Body of pancreas (tissue), 4 donors: Measurements from ENCODE around the gene TUBB2B. TPM values are rescaled to one million over a fixed set of nuclear protein-coding genes. Genes with fewer than 3 reads are reported as not detected.

Experiments used
- ATAC-seq: fragments of 150-250 bp; one replicate; pipeline ENCODE4 v1.9.1; 2016
- DNase-seq, 4 donors: peaks; one replicate each; pipeline ENCODE4 v3.0.0-alpha.2; 2019
- H3K27ac ChIP-seq, 4 donors: fragments of 200-600 bp; sonication (generic); 1 replicate in 3 of 4; 2 replicates in 1 of 4; pipeline versions ENCODE4 v1.5.1 to v1.6.1; 2016 to 2019; ENCODE audit warnings: mild to moderate bottlenecking in 1 of 4, mixed read lengths in 1 of 4, moderate library complexity in 1 of 4
- H3K27me3 ChIP-seq, 2 donors: fragments of 200-600 bp; sonication (generic); one replicate each; pipeline ENCODE4 v1.6.0; 2016; ENCODE audit warnings: mild to moderate bottlenecking in 1 of 2
- H3K36me3 ChIP-seq, 2 donors: fragments of 200-600 bp; sonication (generic); replicated peaks in 1 of 2; 2 replicates each; pipeline ENCODE4 v1.5.1; 2016; ENCODE audit warnings: low read depth in 2 of 2; ENCODE audit not compliant: insufficient read depth in 1 of 2
- H3K4me1 ChIP-seq: fragments of 200-600 bp; sonication (generic); one replicate; pipeline ENCODE4 v1.6.0; 2016
- H3K4me3 ChIP-seq, 2 donors: fragments of 200-600 bp; sonication (generic); 1 replicate in 1 of 2; 2 replicates in 1 of 2; pipeline ENCODE4 v1.5.1; 2016 to 2019
- H3K9me3 ChIP-seq, 3 donors: fragments of 200-600 bp; sonication (generic); 1 replicate in 2 of 3; 2 replicates in 1 of 3; pipeline ENCODE4 v1.5.1; 2016
- POLR2A ChIP-seq, 3 donors: fragments of 450-650 bp; IDR thresholded peaks; one replicate each; pipeline ENCODE4 v1.6.1; 2016; ENCODE audit warnings: antibody characterized with exemption in 3 of 3, mild to moderate bottlenecking in 2 of 3
- WGBS, 2 donors: methylation state at CpG; one replicate each; pipeline ENCODE4 v1.1.5; 2017; 5-methylcytosine and 5-hydroxymethylcytosine counted together
- intact Hi-C: fragments of 100-400 bp; cut with DNase I; formaldehyde crosslinking; loops from one replicate; pipeline ENCODE4 v1.15.1; 2023
- total RNA-seq, 2 donors: library from RNA; depleted of rRNA; stranded (reverse); fragments of >200 nt; gene quantifications; one replicate each; pipeline ENCODE4 v1.1.0, GENCODE V29; 2016
- TF ChIP-seq, protein P1 (sequence below), 7 experiments: fragments of 450-650 bp in 4 of 7; fragments of 200-600 bp in 3 of 7; sonication (generic) in 3 of 7; IDR thresholded peaks; one replicate each; pipeline ENCODE4 v1.5.1; 2016 to 2019; ENCODE audit warnings: antibody characterized with exemption in 7 of 7

Gene TUBB2B
- total RNA-seq, 2 donors from 2014 or later: 1.3 to 10.6 TPM

DNA sequence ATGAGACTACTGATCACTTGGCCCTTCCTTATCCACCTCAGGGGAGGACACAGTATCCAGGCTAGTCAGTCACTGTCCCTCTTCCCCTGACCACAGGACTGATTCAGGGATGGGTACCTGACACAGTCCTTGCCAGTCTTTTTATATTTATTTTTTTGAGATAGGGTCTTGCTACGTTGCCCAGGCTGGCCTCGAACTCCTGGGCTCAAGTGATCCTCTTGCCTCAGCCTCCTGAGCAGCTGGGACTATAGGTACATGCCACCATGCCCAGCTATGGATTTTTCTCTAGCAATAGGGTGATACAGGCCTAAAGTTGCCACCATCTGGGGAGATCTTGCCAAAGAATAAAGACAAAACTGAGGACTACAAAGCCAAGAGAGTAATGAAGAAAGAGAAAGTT lies 10.2 kb downstream of the TUBB2B start:
- DNase-seq (no peak), ATAC-seq (no peak)
- Histone ChIP-seq H3K4me3 (no peak overlapping the region), H3K9me3 (no peaks in the 10 kb centered on the region), H3K27ac (no peak overlapping the region), H3K4me1 (no peaks in the 10 kb centered on the region), H3K36me3 (no peaks in the 10 kb centered on the region), H3K27me3 (no peaks in the 10 kb centered on the region)
- 82% methylated on average over 2 of the region's 2 CpGs for whole genome bisulfite sequencing, 2 donors
- no peak for TF ChIP-seq POLR2A (IDR thresholded peaks at IDR 0.05)
- TF ChIP-seq, protein P1, sequence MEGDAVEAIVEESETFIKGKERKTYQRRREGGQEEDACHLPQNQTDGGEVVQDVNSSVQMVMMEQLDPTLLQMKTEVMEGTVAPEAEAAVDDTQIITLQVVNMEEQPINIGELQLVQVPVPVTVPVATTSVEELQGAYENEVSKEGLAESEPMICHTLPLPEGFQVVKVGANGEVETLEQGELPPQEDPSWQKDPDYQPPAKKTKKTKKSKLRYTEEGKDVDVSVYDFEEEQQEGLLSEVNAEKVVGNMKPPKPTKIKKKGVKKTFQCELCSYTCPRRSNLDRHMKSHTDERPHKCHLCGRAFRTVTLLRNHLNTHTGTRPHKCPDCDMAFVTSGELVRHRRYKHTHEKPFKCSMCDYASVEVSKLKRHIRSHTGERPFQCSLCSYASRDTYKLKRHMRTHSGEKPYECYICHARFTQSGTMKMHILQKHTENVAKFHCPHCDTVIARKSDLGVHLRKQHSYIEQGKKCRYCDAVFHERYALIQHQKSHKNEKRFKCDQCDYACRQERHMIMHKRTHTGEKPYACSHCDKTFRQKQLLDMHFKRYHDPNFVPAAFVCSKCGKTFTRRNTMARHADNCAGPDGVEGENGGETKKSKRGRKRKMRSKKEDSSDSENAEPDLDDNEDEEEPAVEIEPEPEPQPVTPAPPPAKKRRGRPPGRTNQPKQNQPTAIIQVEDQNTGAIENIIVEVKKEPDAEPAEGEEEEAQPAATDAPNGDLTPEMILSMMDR (IDR thresholded peaks at IDR 0.05): no peak
- intact Hi-C loops: no loop called here

DNA sequence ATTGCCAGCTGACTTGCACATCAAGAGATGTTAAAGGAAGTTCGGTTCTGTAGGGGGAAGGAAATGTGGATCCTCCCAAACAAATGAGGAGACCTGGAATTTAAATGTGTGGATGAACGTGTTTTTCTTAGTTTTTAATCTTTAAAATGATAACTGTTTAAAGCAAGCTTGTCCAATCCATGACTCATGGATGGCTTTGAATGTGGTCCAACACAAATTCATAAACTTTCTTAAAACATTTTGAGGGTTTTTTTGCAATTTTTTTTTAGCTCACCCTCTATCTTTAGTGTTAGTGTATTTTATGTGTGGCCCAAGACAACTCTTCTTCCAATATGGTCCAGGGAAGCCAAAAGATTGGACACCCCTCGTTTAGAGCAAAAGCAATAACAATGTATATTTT lies 12.6 kb downstream of the TUBB2B start:
- intact Hi-C loops: no loop called here
- H3K4me1 ChIP-seq: no peaks in the 10 kb centered on the region
- H3K27me3 ChIP-seq: no peaks in the 10 kb centered on the region
- H3K27ac ChIP-seq: no peak overlapping the region
- WGBS, 2 donors: 52 to 58% methylated on average over 3 of the region's 3 CpGs
- H3K9me3 ChIP-seq: no peaks in the 10 kb centered on the region
- no peak for DNase-seq
- H3K36me3 ChIP-seq: no peaks in the 10 kb centered on the region
- TF ChIP-seq, protein P1 (IDR thresholded peaks at IDR 0.05): no peak
- TF ChIP-seq POLR2A (IDR thresholded peaks at IDR 0.05): no peak
- ATAC-seq: no peak
- no peak overlapping the region for H3K4me3 ChIP-seq

GRCh38 chr6:3213334-3213695 lies 14.1 kb downstream of the TUBB2B start:
- TF ChIP-seq, protein P1 (IDR thresholded peaks at IDR 0.05): no peak
- no peak for TF ChIP-seq POLR2A (IDR thresholded peaks at IDR 0.05)
- intact Hi-C loops: no loop called here
- 89 to 94% methylated on average over 2 of the region's 2 CpGs for WGBS, 2 donors
- Histone ChIP-seq H3K9me3 (no peaks in the 10 kb centered on the region), H3K4me1 (no peaks in the 10 kb centered on the region), H3K27me3 (no peaks in the 10 kb centered on the region), H3K4me3 (no peak overlapping the region), H3K36me3 (no peaks in the 10 kb centered on the region), H3K27ac (no peak overlapping the region)
- no peak for DNase-seq
- ATAC-seq: no peak

- ATAC-seq: peak; percentile 12
- no peak for TF ChIP-seq POLR2A (IDR thresholded peaks at IDR 0.05)
- TF ChIP-seq, protein P1 (IDR thresholded peaks at IDR 0.05): no peak
- Histone ChIP-seq H3K27me3 (no peaks in the 10 kb centered on the region), H3K27ac (peak overlapping the region in 2 of 4 donors; percentile 3 to 55), H3K4me3 (no peak overlapping the region), H3K4me1 (no peaks in the 10 kb centered on the region), H3K9me3 (no peaks in the 10 kb centered on the region), H3K36me3 (no peaks in the 10 kb centered on the region)
- intact Hi-C loops: no loop called here
- 93 to 95% methylated on average over 6 of the region's 6 CpGs for WGBS, 2 donors
- DNase-seq: no peak
Observed at GRCh38 chr6:3212261-3212660, 15.2 kb downstream of the TUBB2B start.

GRCh38 chr6:3211681-3212080 lies 15.8 kb downstream of the TUBB2B start:
- Histone ChIP-seq H3K36me3 (no peaks in the 10 kb centered on the region), H3K9me3 (no peaks in the 10 kb centered on the region), H3K4me3 (no peak overlapping the region), H3K27ac (peak overlapping the region in 3 of 4 donors; percentile 3 to 55 (median 15)), H3K27me3 (no peaks in the 10 kb centered on the region), H3K4me1 (no peaks in the 10 kb centered on the region)
- TF ChIP-seq POLR2A (IDR thresholded peaks at IDR 0.05): no peak
- intact Hi-C loops: no loop called here
- DNase-seq: peak; percentile 27 to 57 (median 40)
- 44 to 60% methylated on average over 5 of the region's 5 CpGs for WGBS, 2 donors
- peak; percentile 79 for ATAC-seq
